Subcutaneous adipose tissue (tissue), 4 donors: ENCODE measurements around the gene IRF3. TPM values are rescaled to one million over a fixed set of nuclear protein-coding genes. Genes with fewer than 3 reads are reported as not detected.

Source experiments
- total RNA-seq, 4 donors: library from RNA; depleted of rRNA; stranded (reverse); fragments of >200 nt; gene quantifications; one replicate each; pipeline ENCODE4 v1.1.0, GENCODE V29; 2016
- TF ChIP-seq, protein P1 (sequence below): fragments of 450-650 bp; IDR thresholded peaks from one replicate; pipeline ENCODE4 v1.5.1; 2016; ENCODE audit warnings: low read depth, mild to moderate bottlenecking, control low read depth, antibody characterized with exemption, moderate library complexity

Gene IRF3
- total RNA-seq, 4 donors from 2014 or later, result 21.8 to 66.5 (median 39.0) TPM

DNA sequence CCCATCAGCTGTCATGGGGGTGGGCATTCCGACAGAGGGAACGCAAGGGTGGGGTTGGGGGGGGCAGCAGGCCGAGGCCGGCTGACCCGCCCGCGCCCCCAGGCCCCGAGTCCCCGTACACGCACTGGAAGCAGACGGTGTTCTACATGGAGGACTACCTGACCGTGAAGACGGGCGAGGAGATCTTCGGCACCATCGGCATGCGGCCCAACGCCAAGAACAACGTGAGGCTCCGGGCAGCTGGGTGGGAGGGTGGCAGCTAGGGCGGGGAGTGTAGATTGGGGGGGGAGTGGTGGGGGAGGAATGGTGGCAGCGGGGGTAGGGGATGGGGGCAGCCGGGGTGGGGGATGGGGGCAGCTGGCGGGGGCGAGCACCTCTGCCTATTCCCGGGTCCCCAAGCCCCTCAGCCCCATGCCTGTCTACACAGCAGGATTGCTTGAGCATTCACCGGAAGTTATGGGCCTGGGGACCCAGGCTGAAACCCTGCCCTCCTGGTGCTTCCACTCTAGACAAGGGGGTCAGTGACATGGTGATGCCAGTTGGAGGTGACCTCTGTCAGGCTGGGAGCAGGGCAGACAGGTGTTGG, 20.9 kb upstream of the IRF3 start:
- TF ChIP-seq, protein P1, sequence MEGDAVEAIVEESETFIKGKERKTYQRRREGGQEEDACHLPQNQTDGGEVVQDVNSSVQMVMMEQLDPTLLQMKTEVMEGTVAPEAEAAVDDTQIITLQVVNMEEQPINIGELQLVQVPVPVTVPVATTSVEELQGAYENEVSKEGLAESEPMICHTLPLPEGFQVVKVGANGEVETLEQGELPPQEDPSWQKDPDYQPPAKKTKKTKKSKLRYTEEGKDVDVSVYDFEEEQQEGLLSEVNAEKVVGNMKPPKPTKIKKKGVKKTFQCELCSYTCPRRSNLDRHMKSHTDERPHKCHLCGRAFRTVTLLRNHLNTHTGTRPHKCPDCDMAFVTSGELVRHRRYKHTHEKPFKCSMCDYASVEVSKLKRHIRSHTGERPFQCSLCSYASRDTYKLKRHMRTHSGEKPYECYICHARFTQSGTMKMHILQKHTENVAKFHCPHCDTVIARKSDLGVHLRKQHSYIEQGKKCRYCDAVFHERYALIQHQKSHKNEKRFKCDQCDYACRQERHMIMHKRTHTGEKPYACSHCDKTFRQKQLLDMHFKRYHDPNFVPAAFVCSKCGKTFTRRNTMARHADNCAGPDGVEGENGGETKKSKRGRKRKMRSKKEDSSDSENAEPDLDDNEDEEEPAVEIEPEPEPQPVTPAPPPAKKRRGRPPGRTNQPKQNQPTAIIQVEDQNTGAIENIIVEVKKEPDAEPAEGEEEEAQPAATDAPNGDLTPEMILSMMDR, result no peak

DNA sequence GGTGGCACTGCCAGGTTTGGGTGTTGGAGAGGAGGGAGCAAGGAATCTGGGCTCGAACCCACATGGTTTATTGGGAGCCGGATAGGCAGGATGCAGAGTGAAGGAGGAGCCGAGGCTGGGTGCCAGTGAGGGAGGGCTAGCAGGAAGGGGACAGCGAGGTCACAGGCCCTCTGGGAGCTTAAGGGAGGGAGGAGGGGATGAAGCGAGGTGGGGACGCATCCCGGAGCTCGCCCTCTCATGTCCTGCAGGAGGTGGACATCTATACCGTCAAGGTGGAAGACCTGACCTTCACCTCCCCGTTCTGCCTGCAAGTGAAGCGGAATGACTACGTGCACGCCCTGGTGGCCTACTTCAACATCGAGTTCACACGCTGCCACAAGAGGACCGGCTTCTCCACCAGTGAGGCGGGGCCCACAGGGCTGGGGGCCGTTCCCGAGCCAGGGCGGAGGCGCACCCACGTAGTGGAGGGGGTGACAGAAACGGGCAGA, 20.2 kb upstream of the IRF3 start:
- TF ChIP-seq, protein P1, result no peak

DNA sequence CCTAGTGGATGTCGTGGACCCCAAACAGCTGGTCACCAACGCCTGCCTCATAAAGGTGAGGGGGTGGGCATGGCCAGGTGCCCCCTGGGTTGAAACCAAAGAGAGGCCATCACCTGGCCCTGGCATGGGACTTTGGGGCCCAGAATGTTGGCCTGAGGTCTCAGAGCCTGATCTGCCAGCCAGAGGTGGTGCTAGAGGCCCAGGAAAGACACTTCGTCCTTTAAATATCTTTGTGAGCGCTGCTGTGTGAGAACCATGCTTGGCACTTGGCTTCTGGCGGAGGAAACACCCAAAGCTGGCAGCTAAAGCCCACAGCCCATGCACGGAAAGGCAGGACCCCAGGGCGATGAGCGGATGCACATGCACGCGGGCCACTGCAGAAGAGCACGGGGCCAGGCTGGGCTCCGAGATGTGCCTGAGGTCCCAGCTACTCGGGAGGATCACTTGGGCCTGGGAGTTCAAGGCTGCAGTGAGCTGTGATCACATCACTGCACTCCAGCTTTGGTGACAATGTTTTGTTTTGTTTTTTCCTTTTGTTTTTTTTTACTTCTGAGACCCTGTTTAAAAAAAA, 19.4 kb upstream of the IRF3 start:
- TF ChIP-seq, protein P1, result no peak

DNA sequence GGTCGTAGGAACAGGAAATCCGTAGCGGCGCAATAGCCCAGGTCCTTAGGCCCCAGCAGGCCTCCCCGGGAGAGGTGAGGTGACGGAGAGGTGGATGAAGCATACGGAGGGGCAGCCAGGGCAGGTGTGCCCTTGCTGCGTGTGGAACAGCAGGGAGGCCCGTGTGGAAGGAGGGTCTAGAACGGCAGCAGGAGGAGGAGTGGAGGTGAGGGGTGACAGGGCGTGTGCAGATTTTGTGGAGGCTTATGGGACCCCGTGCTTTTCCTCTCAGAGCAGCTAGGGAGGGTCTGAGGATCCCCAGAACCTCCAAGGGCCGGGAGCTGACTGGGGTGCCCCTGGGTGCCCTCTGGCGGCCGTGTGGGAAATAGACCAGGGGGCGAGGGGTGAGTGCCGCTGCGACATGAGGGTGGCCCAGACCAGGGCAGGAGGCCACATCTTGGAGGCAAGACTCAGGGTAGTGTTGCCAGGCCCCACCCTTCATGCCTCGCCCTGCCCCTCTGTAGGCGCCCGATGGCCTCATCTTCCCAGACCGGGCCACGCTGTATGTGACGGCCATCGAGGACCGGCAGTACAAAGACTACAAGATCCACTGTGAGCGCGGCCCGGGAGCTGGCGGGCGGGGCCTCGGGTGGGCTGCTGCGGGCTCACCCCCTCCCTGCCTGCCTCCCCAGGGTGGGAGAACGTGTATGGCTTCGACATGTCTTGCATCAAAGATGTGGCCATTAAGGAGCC, 18.8 kb upstream of the IRF3 start:
- TF ChIP-seq, protein P1, result no peak

DNA sequence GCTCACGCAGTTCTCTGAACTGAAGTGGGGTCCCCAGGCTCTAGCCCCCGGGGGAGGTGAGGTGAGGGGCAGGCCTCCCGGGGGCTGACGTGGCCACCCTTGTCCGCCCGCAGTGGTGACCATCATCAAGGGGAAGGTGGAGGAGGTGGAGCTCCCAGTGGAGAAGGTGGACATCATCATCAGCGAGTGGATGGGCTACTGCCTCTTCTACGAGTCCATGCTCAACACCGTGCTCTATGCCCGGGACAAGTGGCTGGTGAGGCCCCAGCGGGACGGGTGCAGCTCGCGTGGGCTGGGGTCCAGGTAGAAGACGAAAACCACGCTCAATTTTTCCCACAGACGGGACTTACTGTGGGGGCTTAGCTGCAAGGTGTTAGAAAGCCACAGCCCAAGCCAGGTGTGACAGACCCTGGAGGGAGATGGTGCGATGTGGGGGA, 18.2 kb upstream of the IRF3 start:
- TF ChIP-seq, protein P1, result no peak

DNA sequence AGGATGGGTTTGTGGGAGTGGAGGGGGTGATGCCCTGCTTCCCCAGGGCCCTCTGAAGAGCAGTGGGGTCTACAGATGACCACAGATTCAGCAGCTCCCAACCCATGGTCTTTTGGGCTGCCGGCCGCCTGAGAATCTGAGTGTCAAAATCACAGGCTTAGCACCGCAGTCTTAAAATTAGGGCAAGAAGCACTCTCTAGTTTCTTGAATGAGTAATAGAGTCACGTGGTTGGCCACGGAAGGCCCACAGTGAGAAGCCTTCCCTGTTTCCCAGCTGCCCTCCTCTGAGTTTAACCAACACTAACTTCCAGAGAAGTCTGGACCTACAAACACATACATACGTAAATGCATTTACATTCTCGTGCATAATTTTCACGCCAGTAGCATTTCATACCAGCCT, 16.6 kb upstream of the IRF3 start:
- TF ChIP-seq, protein P1, result no peak

DNA sequence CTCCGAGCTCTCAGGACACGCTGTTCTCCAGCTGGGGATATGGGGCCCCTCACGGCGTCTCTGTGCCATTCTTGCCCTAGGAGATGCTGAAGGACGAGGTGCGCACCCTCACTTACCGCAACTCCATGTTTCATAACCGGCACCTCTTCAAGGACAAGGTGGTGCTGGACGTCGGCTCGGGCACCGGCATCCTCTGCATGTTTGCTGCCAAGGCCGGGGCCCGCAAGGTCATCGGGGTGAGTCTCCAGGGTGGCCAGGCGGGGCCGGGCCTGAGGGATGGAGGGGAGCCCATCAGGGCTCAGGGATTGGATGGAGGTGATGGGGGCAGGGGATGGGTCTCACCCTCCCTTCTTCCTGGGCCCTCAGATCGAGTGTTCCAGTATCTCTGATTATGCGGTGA, 16.2 kb upstream of the IRF3 start:
- TF ChIP-seq, protein P1, result no peak
